Right lobe of liver (tissue), 4 donors: ENCODE measurements around the gene GFRA1.

ENCODE experiments used
- CTCF ChIP-seq, 4 donors: fragments of 200-600 bp in 3 of 4; fragments of 450-650 bp in 1 of 4; IDR thresholded peaks; one replicate each; pipeline versions ENCODE4 v1.5.1 to v1.8.0; 2016 to 2022; ENCODE audit warnings: antibody characterized with exemption in 4 of 4, mild to moderate bottlenecking in 2 of 4
- POLR2A ChIP-seq: fragments of 450-650 bp; IDR thresholded peaks from one replicate; pipeline ENCODE4 v1.6.1; 2017; ENCODE audit warnings: antibody characterized with exemption, mild to moderate bottlenecking
- donor health status: DM: no; HTN: no; CAD: no.
- donor health status: DM: no; HTN: no; CAD: no.
- donor health status: DM: no; HTN: yes; CAD: no.

- TF ChIP-seq POLR2A (no peak), CTCF (IDR thresholded peaks at IDR 0.05) (no peak)
These were observed 88.6 kb downstream of the GFRA1 start for GRCh38 chr10:116184512-116184794.
